Measurements from ENCODE around the gene SEC24A. TPM values are rescaled to one million over a fixed set of nuclear protein-coding genes. Genes with fewer than 3 reads are reported as not detected.
"Not testable (repeated sequence)": the region's sequence is repeated elsewhere in the genome, so short reads cannot be mapped to it uniquely, and the experiment has no call there.

SEC24A gene

DNA sequence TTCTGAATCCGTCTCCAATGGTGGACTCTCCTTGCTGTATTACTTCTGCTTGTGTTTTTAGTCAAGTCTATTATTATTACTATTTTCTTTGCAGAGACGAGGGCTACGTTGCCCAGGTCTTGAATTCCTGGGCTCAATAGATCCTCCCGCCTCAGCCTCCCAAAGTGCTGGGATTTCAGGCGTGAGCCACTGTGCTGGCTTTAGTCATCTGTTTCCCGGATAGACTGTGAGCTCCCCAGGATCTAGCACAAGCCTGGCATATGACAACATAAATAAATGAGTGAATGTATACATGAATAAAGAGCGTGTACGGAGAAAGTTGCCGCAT is 109.6 kb downstream of the SEC24A start:
- H3K36me3 ChIP-seq (ENCODE audit: insufficient read depth, low read length) = no peaks in the 10 kb centered on the region
- no peaks in the 10 kb centered on the region for H3K9me3 ChIP-seq (replicated peaks; ENCODE audit: low read length)
- no peaks in the 10 kb centered on the region for H3K27me3 ChIP-seq (ENCODE audit: control insufficient read depth, insufficient read depth, low read length)
- peak overlapping the region; percentile 89 for H3K4me3 ChIP-seq (ENCODE audit: low read length)
- peaks cover 10% of the 10 kb centered on the region for H3K4me1 ChIP-seq (ENCODE audit: control insufficient read depth, insufficient read depth, low read length)
- H3K4me2 ChIP-seq (ENCODE audit: low read length) = peak overlapping the region; percentile 88
- peak overlapping the region; percentile 89 for H3K9ac ChIP-seq (ENCODE audit: low read depth, low read length)

GRCh38 chr5:134758504-134759341 is 110.1 kb downstream of the SEC24A start, which contains the start of gene DDX46:
DDX46 (plus strand) TSS chr5:134758779; CDS start chr5:134758939, 160 bp downstream.
- Histone ChIP-seq H3K4me3 (ENCODE audit: low read length) (peak within 1 kb of the TSS; percentile 89), H3K36me3 (ENCODE audit: insufficient read depth, low read length) (no peaks in the 10 kb centered on the region), H3K4me1 (ENCODE audit: control insufficient read depth, insufficient read depth, low read length) (peaks cover 10% of the 10 kb centered on the region), H3K9ac (ENCODE audit: low read depth, low read length) (peak within 1 kb of the TSS; percentile 89), H3K4me2 (ENCODE audit: low read length) (peak within 1 kb of the TSS; percentile 88), H3K27me3 (ENCODE audit: control insufficient read depth, insufficient read depth, low read length) (no peaks in the 10 kb centered on the region), H3K9me3 (replicated peaks; ENCODE audit: low read length) (no peaks in the 10 kb centered on the region)

DNA sequence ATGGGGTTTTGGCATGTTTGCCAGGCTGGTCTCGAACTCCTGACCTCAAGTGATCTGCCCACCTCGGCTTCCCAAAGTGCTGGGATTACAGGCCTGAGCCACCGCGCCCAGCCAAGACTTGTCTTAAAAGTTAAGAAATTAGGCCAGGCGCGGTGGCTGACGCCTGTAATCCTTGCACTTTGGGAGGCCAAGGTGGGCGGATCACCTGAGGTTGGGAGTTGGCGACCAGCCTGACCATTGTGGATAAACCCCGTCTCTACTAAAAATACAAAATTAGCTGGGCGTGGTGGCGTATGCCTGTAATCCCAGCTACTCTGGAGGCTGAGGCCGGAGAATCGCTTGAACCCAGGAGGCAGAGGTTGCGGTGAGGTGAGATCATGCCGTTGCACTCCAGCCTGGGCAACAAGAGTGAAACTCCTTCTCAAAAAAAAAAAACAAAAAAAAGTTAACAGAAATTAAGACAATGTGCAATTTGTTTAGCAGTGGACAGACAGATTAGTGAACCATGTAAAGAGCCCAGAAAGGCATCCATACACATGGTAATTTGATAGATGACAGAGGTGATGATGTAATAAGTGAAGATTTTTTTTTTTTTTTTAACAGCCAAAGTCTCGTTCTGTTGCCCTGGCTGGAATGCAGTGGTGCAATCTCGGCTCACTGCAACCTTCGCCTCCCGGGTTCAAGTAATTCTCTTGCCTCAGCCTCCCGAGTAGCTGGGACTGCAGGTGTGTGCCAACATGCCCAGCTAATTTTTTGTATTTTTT is 119.1 kb downstream of the SEC24A start:
- H3K4me3 ChIP-seq (ENCODE audit: low read length) = not testable (repeated sequence)
- peaks cover 39% of the 10 kb centered on the region for H3K36me3 ChIP-seq (ENCODE audit: insufficient read depth, low read length)

GRCh38 chr5:134769206-134769605 is 120.6 kb downstream of the SEC24A start:
- Histone ChIP-seq H3K9ac (ENCODE audit: low read depth, low read length) (no peak overlapping the region), H3K27me3 (ENCODE audit: control insufficient read depth, insufficient read depth, low read length) (no peaks in the 10 kb centered on the region), H3K36me3 (ENCODE audit: insufficient read depth, low read length) (peaks cover 52% of the 10 kb centered on the region)

More for the DNA sequence above, 119.1 kb downstream of the SEC24A start:
- H3K9ac ChIP-seq (ENCODE audit: low read depth, low read length); H3K27me3 ChIP-seq (ENCODE audit: control insufficient read depth, insufficient read depth, low read length); H3K9me3 ChIP-seq (replicated peaks; ENCODE audit: low read length); H3K4me1 ChIP-seq (ENCODE audit: control insufficient read depth, insufficient read depth, low read length); H3K4me2 ChIP-seq (ENCODE audit: low read length): not testable (repeated sequence)

DNA sequence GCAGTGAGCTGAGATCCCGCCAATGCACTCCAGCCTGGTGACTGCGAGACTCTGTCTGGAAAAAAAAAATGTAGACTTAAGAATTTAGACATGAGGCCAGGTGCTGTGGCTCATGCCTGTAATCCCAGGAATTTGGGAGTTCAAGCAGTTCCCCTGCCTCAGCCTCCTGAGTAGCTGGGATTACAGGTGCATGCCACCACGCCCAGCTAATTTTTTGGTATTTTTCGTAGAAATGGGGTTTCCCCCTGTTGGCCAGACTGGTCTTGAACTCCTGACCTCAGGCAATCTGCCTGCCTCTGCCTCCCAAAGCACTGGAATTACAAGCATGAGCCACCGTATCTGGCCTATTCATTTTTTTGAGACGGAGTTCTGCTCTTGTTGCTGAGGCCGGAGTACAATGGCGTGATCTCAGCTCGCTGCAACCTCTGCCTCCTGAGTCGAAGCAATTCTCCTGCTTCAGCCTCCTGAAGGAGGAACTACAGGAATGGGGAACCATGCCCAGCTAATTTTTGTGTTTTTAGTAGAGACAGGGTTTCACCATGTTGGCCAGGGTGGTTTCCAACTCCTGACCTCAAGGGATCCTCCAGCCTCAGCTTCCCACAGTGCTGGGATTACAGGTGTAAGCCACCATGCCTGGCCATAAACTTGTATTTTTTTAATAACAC is 124.0 kb downstream of the SEC24A start:
- H3K4me1 ChIP-seq (ENCODE audit: control insufficient read depth, insufficient read depth, low read length) = no peaks in the 10 kb centered on the region
- no peaks in the 10 kb centered on the region for H3K9me3 ChIP-seq (replicated peaks; ENCODE audit: low read length)
- no peak overlapping the region for H3K4me2 ChIP-seq (ENCODE audit: low read length)
- no peaks in the 10 kb centered on the region for H3K27me3 ChIP-seq (ENCODE audit: control insufficient read depth, insufficient read depth, low read length)
- no peak overlapping the region for H3K4me3 ChIP-seq (ENCODE audit: low read length)
- H3K36me3 ChIP-seq (ENCODE audit: insufficient read depth, low read length) = peaks cover 52% of the 10 kb centered on the region
- no peak overlapping the region for H3K9ac ChIP-seq (ENCODE audit: low read depth, low read length)

More at GRCh38 chr5:134769206-134769605, 120.6 kb downstream of the SEC24A start:
- Histone ChIP-seq H3K9me3 (replicated peaks; ENCODE audit: low read length) (no peaks in the 10 kb centered on the region), H3K4me2 (ENCODE audit: low read length) (no peak overlapping the region), H3K4me1 (ENCODE audit: control insufficient read depth, insufficient read depth, low read length) (no peaks in the 10 kb centered on the region), H3K4me3 (ENCODE audit: low read length) (no peak overlapping the region)

GRCh38 chr5:134777366-134777765 is 128.8 kb downstream of the SEC24A start:
- Histone ChIP-seq H3K9me3 (replicated peaks; ENCODE audit: low read length) (no peaks in the 10 kb centered on the region), H3K4me2 (ENCODE audit: low read length) (no peak overlapping the region), H3K27me3 (ENCODE audit: control insufficient read depth, insufficient read depth, low read length) (no peaks in the 10 kb centered on the region), H3K9ac (ENCODE audit: low read depth, low read length) (no peak overlapping the region), H3K36me3 (ENCODE audit: insufficient read depth, low read length) (peaks cover 60% of the 10 kb centered on the region), H3K4me3 (ENCODE audit: low read length) (no peak overlapping the region), H3K4me1 (ENCODE audit: control insufficient read depth, insufficient read depth, low read length) (no peaks in the 10 kb centered on the region)

Small RNAs within 50 kb of the gene (small RNA-seq; reads per million reads assigned to genes)
- gene RNU6-1164P (not detected), gene RNU6-1311P (not detected), gene RNU6-757P (not detected)

Measured in skeletal muscle satellite cell (primary cell).